Type B pancreatic cell (in vitro differentiated cells): ENCODE results near the gene BAZ2B. TPM values are rescaled to one million over a fixed set of nuclear protein-coding genes. Genes with fewer than 3 reads are reported as not detected.

Experiments used
- DNase-seq: peaks from one replicate; pipeline ENCODE4 v3.0.0; 2021; ENCODE audit warnings: mixed read lengths; ENCODE audit not compliant: unreplicated experiment; ENCODE audit errors: extremely low spot score
- H3K27ac Mint-ChIP-seq: 2 replicates; pipeline ENCODE4 v1.8.0; 2021; ENCODE audit warnings: mild to moderate bottlenecking, mixed read lengths
- H3K27me3 Mint-ChIP-seq: 2 replicates; pipeline ENCODE4 v1.8.0; 2021; ENCODE audit warnings: mixed read lengths
- H3K36me3 Mint-ChIP-seq: 2 replicates; pipeline ENCODE4 v1.8.0; 2021; ENCODE audit warnings: mixed read lengths
- H3K4me1 Mint-ChIP-seq: one replicate; pipeline ENCODE4 v1.8.0; 2021; ENCODE audit warnings: mixed read lengths; ENCODE audit not compliant: unreplicated experiment
- H3K4me3 Mint-ChIP-seq: 2 replicates; pipeline ENCODE4 v1.8.0; 2021; ENCODE audit warnings: mild to moderate bottlenecking, mixed read lengths
- H3K9me3 Mint-ChIP-seq: 2 replicates; pipeline ENCODE4 v1.8.0; 2021; ENCODE audit warnings: mixed read lengths
- CTCF ChIP-seq: fragments of 200-600 bp; sonication (generic); conservative IDR thresholded peaks from 2 replicates; pipeline ENCODE4 v1.5.0; 2021; ENCODE audit warnings: antibody characterized with exemption, mild to moderate bottlenecking
- total RNA-seq: library from RNA; stranded (reverse); gene quantifications from 2 replicates; pipeline ENCODE4 v1.2.1, GENCODE V29; 2021; ENCODE audit warnings: low replicate concordance

Gene BAZ2B
- total RNA-seq, 1 donor from 2014 or later, result 80.4 TPM

GRCh38 chr2:159609811-159610549 is 6.4 kb downstream of the BAZ2B start:
- Mint-ChIP-seq H3K36me3 (peaks cover 5% of the 10 kb centered on the region), H3K27me3 (no peaks in the 10 kb centered on the region), H3K27ac (no peak overlapping the region), H3K4me3 (peak overlapping the region; percentile 27), H3K4me1 (peaks cover 52% of the 10 kb centered on the region), H3K9me3 (no peaks in the 10 kb centered on the region)
- no peak for DNase-seq
- no peak for TF ChIP-seq CTCF

GRCh38 chr2:159608723-159609308 is 7.5 kb downstream of the BAZ2B start:
- Mint-ChIP-seq H3K4me1 (peaks cover 50% of the 10 kb centered on the region), H3K36me3 (peaks cover 5% of the 10 kb centered on the region)
- TF ChIP-seq CTCF, result no peak

GRCh38 chr2:159608108-159608507 is 8.2 kb downstream of the BAZ2B start:
- H3K36me3 Mint-ChIP-seq, result peaks cover 9% of the 10 kb centered on the region
- no peak for TF ChIP-seq CTCF
- DNase-seq, result no peak
- no peaks in the 10 kb centered on the region for H3K27me3 Mint-ChIP-seq
- no peak overlapping the region for H3K4me3 Mint-ChIP-seq
- H3K9me3 Mint-ChIP-seq, result no peaks in the 10 kb centered on the region
- H3K4me1 Mint-ChIP-seq, result peaks cover 50% of the 10 kb centered on the region
- H3K27ac Mint-ChIP-seq, result no peak overlapping the region

More at GRCh38 chr2:159608723-159609308, 7.5 kb downstream of the BAZ2B start:
- Mint-ChIP-seq H3K9me3 (no peaks in the 10 kb centered on the region), H3K27ac (no peak overlapping the region), H3K27me3 (no peaks in the 10 kb centered on the region), H3K4me3 (no peak overlapping the region)
- DNase-seq, result no peak

GRCh38 chr2:159606287-159606686 is 10.1 kb downstream of the BAZ2B start:
- DNase-seq, result no peak
- H3K27ac Mint-ChIP-seq, result peak overlapping the region; percentile 58
- peaks cover 9% of the 10 kb centered on the region for H3K36me3 Mint-ChIP-seq
- TF ChIP-seq CTCF, result no peak
- no peaks in the 10 kb centered on the region for H3K27me3 Mint-ChIP-seq
- H3K4me3 Mint-ChIP-seq, result peak overlapping the region; percentile 42
- peaks cover 40% of the 10 kb centered on the region for H3K4me1 Mint-ChIP-seq
- no peaks in the 10 kb centered on the region for H3K9me3 Mint-ChIP-seq

GRCh38 chr2:159605441-159606178 is 10.7 kb downstream of the BAZ2B start:
- peak overlapping the region; percentile 58 for H3K27ac Mint-ChIP-seq
- H3K4me1 Mint-ChIP-seq, result peaks cover 43% of the 10 kb centered on the region
- no peak for DNase-seq
- no peak for TF ChIP-seq CTCF
- no peaks in the 10 kb centered on the region for H3K27me3 Mint-ChIP-seq
- H3K36me3 Mint-ChIP-seq, result peaks cover 14% of the 10 kb centered on the region
- H3K4me3 Mint-ChIP-seq, result peak overlapping the region; percentile 42
- no peaks in the 10 kb centered on the region for H3K9me3 Mint-ChIP-seq
